Measurements from ENCODE around the gene MRPL41.
"Not testable (repeated sequence)": the region's sequence is repeated elsewhere in the genome, so short reads cannot be mapped to it uniquely, and the experiment has no call there.

The MRPL41 gene

DNA sequence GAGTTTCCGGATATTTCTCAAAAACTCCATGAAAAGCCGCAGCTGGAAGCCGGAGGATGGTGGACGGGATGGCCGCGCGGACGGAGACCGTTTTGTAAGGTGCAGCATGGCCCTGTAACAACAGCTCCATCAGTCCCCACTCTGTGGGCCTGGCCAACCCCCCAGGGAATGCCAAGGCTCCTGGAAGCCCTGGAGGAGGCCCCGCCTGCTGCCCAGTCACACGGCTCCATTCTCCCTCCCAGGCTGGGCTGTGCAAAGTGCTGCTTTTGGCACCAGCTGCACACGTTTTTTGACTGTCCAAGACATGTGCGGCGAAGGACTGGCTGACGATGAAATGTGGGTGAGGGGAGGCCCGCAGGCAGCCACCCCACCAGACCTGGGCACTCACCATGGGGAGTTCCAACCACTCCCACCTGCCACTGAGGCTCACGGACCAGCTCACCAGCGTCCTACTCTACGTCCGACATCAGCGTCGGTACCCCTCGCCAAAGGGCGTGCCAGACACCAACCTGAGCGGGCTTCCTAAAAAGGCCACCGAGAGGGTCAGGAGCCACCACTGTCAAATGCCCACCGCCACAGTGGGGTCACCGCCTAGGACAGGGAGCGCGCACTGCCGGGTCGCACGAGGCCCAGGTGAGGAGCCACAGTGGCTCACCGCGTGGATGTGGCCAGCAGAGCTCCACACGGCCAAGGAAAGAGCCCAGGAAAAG lies 28.8 kb upstream of the MRPL41 start:
- no peak for DNase-seq

DNA sequence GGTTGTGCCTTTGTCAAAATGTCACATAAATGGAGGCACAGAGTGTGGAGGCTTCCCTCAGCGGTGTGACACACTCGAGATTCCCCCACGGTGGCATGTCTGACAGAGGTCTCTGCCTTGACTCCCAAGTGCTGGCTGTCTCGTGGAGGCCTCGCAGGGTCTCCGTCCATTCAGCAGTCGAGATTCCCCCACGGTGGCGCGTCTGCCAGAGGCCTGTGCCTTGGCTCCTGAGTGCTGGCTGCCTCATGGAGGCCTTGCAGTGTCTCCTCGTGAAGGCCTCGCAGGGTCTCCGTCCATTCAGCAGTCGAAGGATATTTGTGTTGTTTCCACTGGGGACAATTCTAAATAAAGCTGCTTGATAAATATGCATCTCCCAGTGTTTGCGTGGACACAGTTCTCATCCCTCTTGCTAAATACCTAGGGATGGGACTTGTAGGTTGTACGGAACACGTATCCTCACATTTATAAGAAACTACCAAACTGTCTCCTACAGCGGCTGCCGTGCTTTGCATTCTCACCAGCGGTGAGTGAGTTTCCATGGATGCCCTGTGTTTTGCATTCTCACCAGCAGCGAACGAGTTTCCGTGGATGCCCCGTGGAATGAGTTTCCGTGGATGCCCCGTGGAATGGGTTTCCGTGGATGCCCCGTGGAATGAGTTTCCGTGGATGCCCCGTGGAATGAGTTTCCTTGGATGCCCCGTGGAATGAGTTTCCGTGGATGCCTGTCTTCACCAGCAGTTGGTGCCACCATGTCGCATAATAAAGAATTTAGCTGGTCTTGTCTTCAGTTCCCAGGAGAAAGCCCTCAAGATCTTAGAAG lies 27.3 kb upstream of the MRPL41 start:
- DNase-seq = no peak

DNA sequence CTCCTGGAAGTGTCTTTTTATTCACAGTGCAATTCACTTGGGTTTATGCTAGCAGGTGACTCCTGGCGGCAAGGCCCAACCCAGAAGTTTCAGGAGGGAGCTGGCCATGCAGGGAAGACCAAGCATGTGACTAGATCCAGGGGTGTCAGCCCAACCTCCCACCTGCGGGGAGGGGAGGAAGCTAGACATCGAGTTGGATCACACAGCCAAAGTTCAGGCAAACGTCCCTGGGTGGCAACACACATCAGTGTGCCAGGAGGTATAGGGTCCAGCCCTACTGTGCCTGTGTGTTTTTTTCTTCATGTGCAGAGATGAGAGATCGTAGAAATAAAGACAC lies 26.7 kb upstream of the MRPL41 start:
- no peak for DNase-seq

DNA sequence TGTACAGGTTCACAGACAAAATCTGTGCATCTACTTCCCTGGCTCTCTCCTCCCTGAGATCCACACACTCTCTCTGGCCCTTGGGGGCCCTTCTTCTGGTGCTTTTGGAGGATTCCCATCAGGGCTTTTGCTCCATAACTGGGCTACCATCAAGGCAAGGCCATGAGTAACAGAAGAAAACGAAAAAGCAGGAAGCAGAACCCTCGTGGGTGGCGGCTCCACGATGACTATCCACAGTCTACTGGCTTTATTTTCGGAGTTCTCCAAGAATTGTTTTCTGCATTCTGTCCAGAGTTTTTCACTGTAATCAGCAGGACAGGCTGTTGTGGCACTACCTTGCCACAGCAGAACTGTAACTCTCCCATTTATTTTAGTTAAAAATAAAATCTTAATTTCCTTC lies 21.3 kb upstream of the MRPL41 start:
- no peak for DNase-seq

DNA sequence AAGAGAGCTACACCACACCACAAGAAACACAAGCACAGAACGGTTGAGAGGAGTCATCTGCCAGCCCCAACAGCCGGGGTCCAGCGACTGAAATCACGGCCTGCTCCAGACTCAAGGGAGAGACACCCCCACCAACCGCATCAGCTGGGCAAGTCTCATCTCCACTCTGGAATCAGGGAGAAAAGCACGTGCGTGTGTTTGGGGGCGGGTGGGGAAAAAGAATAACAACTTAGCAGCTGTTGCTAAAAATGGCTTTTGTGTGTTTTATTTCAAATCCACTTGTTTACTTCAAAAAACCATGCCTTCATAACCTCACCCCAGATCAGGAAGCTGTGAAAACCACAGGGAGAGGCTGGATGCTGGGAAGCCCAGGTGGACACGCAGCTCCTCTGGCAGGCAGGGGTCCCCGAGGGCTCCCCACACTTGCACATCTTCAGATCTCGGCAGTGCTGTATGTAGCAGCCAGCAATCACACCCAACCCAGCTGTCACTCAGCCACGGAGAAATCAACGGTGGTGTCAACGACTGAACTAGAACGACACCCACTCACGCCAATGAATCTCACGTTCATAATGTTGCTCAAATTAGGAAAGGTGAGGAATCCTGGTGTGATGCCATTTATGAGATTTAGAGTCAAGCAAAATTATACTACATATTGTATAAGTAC lies 20.4 kb upstream of the MRPL41 start:
- DNase-seq = no peak

DNA sequence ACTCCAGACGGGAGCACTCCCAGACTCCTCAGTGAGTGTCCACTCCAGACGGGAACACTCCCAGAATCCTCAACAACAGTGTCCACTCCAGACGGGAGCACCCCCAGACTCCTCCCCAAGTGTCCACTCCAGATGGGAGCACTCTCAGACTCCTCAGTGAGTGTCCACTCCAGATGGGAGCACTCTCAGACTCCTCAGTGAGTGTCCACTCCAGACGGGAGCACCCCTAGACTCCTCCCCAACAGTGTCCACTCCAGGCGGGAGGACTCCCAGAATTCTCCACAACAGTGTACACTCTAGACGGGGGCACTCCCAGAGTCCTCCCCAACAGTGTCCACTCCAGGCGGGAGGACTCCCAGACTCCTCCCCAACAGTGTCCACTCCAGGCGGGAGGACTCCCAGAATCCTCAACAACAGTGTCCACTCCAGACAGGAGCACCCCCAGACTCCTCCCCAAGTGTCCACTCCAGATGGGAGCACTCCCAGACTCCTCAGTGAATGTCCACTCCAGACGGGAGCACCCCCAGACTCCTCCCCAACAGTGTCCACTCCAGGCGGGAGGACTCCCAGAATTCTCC lies 18.7 kb upstream of the MRPL41 start:
- not testable (repeated sequence) for DNase-seq

DNA sequence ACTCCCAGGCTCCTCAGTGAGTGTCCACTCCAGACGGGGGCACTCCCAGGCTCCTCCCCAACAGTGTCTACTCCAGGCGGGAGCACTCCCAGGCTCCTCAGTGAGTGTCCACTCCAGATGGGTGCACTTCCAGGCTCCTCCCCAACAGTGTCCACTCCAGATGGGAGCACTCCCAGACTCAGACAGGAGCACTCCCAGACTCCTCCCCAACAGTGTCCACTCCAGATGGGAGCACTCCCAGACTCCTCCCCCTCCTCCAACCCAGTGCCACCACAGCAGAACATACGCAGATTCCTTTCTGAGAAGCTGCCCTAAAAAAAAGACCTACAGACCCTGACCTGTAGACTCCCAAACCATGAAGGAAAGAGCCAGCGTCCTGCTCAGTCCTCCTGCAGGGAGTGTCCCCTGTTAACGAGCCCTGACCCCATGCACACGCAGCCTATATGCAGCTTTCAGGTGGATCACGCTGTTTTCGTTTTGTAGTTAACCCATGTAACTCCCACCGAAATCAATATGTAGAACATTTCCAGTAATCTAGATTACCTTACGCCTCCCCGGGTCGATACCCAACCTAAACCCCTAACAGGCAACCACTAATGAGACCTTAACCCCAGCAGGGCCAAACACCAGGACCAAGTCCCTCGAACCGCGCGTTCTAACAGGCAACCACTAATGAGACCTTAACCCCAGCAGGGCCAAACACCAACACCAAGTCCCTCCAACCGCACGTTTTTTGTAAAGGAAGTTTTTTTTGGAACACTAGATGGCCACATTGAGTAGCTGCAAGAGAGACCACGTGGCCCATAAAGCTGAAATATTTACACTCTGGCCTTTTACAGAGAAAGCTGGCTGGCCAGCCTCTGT lies 17.2 kb upstream of the MRPL41 start:
- no peak for DNase-seq

DNA sequence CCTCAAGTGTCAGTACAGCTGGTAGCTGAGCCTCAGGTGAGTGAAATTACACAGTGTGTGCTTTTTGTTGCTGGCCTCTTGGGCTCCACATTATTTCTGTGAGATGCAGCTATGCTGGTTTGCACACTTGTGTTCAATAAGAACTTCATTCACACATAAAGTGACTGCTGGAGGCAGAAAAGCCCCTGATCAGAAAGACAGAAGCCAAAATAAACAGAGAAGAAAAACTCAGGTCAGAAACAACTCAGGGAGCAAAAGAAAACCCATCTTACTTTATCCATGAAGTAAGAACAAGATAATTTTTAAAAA lies 16.6 kb upstream of the MRPL41 start:
- no peak for DNase-seq

DNA sequence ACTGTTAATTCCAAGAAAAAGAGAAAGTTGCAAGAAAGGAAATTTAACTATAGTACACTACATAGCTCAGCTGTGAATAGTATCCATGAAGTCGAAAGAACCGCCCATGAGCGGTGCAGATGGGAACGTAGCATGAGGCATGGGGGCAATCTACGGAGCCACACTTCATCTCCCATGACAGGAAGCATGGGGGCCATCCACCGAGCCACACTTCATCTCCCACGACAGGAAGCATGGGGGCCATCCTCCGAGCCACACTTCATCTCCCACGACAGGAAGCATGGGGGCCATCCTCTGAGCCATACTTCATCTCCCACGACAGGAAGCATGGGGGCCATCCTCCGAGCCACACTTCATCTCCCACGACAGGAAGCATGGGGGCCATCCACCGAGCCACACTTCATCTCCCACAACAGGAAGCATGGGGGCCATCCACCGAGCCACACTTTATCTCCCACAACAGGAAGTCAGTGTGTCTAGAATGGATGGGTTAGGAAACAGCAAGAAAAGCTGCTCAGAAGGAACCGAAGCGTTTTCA lies 15.0 kb upstream of the MRPL41 start:
- peak; percentile 57 to 65 for DNase-seq

DNA sequence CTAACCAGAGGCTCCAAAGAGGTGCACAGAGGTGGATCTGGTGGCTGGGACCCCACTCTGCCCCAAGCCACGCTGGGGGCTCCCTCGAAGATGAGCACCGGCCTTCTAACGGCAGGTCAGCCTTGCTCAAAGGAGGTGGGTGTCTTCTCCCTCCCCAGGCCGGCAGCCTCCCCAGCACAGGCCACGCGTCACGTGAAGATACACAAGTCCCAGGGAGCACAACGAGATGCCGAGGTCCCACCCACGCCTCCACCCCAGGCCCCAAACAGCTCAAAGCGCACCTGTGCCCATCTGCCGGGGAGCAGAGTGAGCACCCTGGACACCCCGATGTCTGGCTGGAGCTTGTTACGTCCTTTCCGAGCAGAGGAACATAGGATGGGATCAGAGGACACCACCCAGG lies 13.6 kb upstream of the MRPL41 start:
- DNase-seq = no peak

DNA sequence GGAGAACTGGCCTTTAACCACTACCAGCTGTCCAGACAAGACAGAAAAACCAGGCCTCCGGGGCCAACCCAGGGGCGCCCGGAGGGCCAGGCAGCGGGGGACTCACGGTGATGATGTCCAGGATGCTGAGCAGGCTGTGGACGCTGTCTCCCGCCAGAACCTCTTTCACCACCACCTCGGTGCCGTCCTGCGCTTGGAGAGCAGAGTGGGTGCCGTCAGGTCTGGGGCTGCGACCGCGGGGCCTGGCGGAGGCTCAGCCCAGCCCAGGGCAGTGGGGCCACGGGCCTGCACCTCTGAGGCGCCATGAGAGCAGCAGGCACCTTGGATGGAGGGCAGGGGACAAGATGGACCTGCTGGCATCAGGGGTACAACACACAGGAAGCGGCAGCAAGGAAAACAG lies 11.1 kb upstream of the MRPL41 start:
- DNase-seq = no peak

DNA sequence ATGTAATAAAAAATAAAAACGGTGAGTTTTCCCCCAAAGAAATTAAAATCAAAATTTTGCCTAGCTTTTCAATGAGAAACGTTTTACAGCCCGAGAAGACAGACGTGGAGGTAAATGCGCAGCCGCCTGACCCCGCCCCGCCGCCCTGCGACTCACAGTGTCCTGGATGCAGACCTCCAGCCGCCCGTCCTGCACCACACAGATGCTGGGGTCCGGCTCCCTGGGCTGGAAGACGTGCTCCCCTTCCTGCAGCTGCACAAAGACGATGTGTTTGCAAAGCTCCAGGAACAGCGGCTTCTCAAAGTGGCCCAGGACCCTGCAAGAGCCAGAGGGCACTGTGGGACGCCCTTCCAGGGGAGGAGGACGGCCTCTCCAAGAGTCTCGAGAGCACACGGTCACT lies 9.2 kb upstream of the MRPL41 start:
- no peak for DNase-seq

DNA sequence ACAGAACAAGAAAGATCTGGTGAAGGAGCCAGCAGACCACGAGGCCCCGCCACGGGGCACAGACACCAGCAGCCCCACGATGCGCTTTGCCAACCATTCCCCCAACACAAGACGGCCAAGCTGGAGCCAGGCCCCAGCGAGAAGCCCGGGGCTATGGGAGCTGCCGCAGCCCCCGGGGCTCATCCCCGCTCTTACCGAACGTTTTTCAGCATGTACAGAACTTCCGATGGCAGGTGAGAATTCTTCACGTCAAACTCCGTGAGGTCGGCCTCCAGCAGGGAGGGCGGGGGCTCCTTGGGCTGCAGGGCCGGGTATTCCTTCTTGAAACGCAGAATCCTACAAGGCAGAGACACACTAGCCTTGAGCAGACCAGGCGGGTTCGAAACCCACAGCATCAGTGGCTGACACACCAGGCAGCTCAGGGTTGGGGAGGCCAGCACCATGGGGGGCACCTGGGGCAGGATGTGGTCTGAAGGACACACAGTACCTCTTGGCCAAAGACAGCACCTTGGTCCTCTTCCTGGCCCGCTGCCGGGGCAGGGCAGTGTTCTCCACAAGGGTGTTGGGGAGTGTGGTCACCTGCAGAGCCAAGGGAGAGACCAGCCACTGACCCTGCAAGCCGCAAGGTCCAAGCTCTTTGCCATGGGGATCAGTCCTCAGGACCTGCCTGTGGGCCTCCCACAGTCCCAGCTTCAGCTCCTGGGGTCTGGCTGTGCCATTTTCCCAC lies 8.3 kb upstream of the MRPL41 start:
- DNase-seq = no peak

DNA sequence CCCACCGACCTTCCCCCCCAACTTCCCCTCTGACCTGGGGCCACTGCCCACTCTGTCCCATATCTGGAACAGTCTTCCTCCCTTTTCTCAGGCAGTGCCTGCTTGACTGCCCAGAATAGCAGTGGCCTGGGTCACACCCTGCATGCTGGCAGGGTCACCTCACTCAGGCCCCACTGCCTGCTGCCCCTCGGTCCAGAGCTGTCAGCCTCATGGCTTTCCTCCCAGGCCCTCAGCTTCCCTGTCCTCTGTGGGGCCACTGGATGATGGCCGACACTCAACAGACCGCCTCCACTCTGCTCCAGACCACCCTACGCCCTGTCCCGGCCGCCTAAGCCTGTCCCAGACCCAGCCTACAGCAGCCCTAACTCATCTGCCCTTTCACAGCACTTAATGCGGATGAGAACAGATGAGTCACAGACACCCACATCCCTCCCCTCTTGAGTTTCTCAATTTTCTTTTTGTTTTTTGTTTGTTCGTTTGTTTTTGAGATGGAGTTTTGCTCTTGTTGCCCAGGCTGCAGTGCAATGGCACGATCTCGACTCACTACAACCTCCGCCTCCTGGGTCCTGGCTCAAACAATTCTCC lies 7.4 kb upstream of the MRPL41 start:
- no peak for DNase-seq

DNA sequence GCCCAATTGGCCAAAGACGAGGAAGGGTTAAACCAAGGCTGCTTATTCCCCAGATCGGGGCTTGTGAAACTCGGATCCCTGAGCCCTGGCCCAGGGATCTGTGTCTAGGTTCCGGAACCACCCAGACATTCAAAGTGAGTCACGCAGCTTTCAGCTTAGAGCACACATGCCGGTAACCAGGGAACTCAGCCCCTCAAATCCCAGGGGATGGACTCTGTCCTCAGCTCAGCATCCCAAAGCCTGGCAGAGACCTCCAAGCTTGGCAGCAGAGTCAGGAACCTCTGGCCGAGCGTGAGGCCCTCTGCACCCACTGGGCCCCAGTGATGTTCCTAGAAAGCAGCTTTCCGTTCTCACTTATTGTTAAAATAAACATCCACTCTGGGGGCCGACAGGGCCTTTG lies 6.6 kb upstream of the MRPL41 start:
- DNase-seq = no peak

DNA sequence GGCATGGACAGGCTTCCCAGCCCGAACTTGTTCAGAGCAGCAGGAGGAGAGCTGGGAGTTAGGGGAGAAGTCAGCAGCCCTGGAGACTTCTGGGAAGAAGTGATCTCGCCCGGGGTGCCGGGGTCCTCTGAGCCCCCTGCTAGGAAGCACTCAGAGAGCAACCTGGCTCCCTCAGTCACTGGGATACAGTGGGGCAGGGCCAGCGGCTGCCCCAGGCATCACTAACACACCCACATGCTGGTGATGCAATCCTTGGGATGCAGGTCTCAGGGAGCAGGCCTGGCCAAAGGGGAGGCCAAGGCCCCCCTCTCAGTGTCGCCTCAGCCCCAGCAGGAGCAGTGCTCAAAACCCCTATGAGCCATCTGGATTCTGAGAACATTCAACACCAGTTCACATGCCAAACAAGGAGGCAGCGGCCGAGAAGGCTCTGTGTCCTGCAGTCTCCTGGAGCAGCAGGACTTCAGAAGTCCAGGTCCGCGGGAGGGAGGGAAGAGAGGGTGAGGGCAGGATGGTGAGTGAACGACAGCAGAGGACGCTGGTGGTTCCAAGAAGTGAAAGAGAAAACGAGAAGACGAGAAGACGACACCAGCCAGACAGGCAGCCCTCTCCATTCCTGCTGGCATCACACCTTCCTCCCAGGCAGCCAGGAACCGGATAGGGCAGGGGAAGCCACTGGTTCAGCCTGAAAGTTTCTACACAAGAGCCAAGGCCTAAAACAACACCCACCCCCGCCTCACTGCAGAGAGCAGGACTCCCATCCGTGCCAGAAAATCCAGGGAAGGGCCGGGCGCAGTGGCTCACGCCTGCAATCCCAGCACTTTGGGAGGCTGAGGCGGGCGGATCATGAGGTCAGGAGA lies 3.8 kb upstream of the MRPL41 start:
- DNase-seq = no peak

DNA sequence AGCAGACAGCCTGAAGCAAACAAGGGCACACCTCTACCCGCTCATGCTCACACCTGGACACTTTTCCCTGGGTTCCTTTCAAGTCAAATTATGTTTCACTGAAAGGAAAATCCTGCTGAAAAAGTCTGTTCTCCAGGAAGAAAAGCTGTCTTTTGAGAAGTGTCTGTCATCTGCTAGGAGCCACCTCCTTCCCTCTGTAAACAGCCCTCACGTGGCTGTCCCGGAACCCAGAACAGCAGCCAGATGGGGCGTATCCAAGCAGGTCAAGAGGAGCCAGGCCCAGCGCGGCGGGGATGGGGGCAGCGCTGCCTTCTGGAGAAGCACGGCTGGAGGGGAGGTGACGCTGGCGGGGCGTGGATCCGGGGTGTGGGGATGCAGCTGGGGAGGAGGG lies 1.5 kb upstream of the MRPL41 start, which contains the start of gene PNPLA7:
TSS of gene PNPLA7 (minus strand) at position 172 of the 391 bp plus-strand sequence. CDS start 205 bp downstream, outside the sequence.
- peak; percentile 31 to 42 for DNase-seq

DNA sequence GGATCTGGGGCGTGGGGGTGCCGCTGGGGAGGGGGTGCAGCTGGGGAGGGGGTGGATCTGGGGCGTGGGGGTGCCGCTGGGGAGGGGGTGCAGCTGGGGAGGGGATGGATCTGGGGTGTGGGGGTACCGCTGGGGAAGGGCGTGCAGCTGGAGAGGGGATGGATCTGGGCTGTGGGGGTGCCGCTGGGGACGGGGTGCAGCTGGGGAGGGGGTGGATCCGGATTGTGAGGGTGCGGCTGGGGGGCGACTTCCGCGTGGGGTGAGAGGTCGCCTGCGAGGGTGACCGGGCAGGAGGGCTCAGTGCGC lies 768 bp upstream of the MRPL41 start:
- not testable (repeated sequence) for DNase-seq

DNA sequence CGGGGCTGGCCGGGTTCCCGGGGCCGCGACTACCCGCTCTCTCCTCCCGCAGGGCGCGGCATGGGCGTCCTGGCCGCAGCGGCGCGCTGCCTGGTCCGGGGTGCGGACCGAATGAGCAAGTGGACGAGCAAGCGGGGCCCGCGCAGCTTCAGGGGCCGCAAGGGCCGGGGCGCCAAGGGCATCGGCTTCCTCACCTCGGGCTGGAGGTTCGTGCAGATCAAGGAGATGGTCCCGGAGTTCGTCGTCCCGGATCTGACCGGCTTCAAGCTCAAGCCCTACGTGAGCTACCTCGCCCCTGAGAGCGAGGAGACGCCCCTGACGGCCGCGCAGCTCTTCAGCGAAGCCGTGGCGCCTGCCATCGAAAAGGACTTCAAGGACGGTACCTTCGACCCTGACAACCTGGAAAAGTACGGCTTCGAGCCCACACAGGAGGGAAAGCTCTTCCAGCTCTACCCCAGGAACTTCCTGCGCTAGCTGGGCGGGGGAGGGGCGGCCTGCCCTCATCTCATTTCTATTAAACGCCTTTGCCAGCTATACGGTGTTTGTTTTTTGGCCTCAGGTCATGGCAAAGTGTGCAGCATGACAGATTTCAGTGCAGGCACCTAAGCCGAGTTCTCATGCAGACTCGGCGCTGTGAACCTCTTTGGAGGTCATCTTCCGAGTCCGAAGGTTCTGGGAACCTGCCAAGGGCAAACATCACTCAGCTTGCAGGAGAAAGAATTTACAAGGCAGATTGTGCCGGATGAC lies 516 bp downstream of the MRPL41 start:
- no peak for DNase-seq

DNA sequence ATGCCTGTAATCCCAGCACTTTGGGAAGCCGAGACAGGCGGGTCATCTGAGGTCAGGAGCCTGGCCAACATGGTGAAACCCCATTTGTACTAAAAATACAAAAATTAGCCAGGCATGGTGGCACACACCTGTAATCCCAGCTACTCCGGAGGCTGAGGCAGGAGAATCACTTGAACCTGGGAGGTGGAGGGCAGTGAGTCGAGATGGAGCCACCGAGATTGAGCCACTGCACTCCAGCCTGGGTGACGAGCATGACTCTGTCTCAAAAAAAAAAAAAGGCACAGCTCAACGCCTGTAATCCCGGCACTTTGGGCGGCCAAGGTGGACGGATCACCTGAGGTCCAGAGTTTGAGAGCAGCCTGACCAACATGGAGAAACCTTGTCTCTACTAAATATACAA lies 2.0 kb downstream of the MRPL41 start:
- DNase-seq = not testable (repeated sequence)
